K562 (cell line): ENCODE data around the gene KCTD7. TPM values are rescaled to one million over a fixed set of nuclear protein-coding genes. Genes with fewer than 3 reads are reported as not detected.
"Not testable (repeated sequence)": the region's sequence is repeated elsewhere in the genome, so short reads cannot be mapped to it uniquely, and the experiment has no call there.

Experiments used
- ATAC-seq: fragments of 200-7000 bp; cut with Tn5 transposase; 3 replicates; pipeline ENCODE4 v1.9.1; 2020; ENCODE audit warnings: moderate library complexity
- BruUV-seq: library from RNA; stranded (reverse); fragments of 400-500 nt; replicated peaks from 2 replicates; lab custom pipeline; 2021; lab: Mats Ljungman, UMichigan
- CTCF ChIA-PET: fragments of 300-600 bp; formaldehyde crosslinking; extraction: SDS; loops from one replicate; lab custom pipeline; 2021; ENCODE audit warnings: low intra/inter-chr PET ratio; lab: Yijun Ruan, JAX
- POLR2A ChIA-PET: fragments of 300-600, 350-650 bp; sonication (Branson Sonifier 250); formaldehyde crosslinking; extraction: SDS; loops from one replicate; lab custom pipeline; 2021; ENCODE audit warnings: antibody characterized with exemption, inconsistent platforms; lab: Yijun Ruan, JAX
- DNase-seq, 4 experiments: peaks; one replicate each; pipeline versions ENCODE4 v3.0.0 to v3.0.0-alpha.2; 2011 to 2018; ENCODE audit warnings: low spot score in 3 of 4, mixed read lengths in 3 of 4; ENCODE audit errors: extremely low read depth in 1 of 4
- FAIRE-seq: peaks from 2 replicates; lab custom pipeline; 2011; peaks lifted over from hg19 to GRCh38; lab: Jason Lieb, UNC
- H2AFZ ChIP-seq: 2 replicates; pipeline ENCODE4 v1.6.0; 2011; ENCODE audit warnings: low read depth, low read length, control low read depth, inconsistent platforms
- H3K27ac ChIP-seq: fragments of 200-600 bp; 3 replicates; pipeline ENCODE4 v1.8.0; 2011; ENCODE audit warnings: low read depth, mild to moderate bottlenecking, control low read depth, inconsistent platforms, low read length, moderate library complexity, mixed read lengths; ENCODE audit errors: extremely low read depth
- H3K27me3 ChIP-seq, 2 experiments: fragments of 300-600 bp in 1 of 2; 2 replicates in 1 of 2; 3 replicates in 1 of 2; pipeline versions ENCODE4 v1.6.0 to v1.8.0; 2011; ENCODE audit warnings: inconsistent platforms in 2 of 2, low read length in 2 of 2, mild to moderate bottlenecking in 1 of 2, mixed read lengths in 1 of 2, moderate library complexity in 1 of 2; ENCODE audit not compliant: control insufficient read depth in 2 of 2, insufficient read depth in 2 of 2
- H3K36me3 ChIP-seq: fragments of 300-600 bp; 3 replicates; pipeline ENCODE4 v1.8.0; 2011; ENCODE audit warnings: mild to moderate bottlenecking, low read length, inconsistent platforms; ENCODE audit not compliant: control insufficient read depth, insufficient read depth
- H3K4me1 ChIP-seq, 2 experiments: fragments of 200-600 bp in 1 of 2; replicated peaks in 1 of 2; 2 replicates in 1 of 2; 3 replicates in 1 of 2; pipeline versions ENCODE4 v1.5.1 to v1.8.0; 2011; ENCODE audit warnings: inconsistent platforms in 2 of 2, low read length in 2 of 2, mild to moderate bottlenecking in 1 of 2, mixed read lengths in 1 of 2, moderate library complexity in 1 of 2; ENCODE audit not compliant: control insufficient read depth in 2 of 2, insufficient read depth in 2 of 2
- H3K4me2 ChIP-seq: 2 replicates; pipeline ENCODE4 v1.6.1; 2011; ENCODE audit warnings: low read length, control low read depth, inconsistent platforms, mixed read lengths; ENCODE audit not compliant: insufficient read depth
- H3K4me3 ChIP-seq: fragments of 200-600 bp; sonication (generic), shearing (Covaris generic); 2 replicates; pipeline ENCODE4 v1.5.1; 2016; ENCODE audit warnings: control low read depth, inconsistent platforms
- H3K79me2 ChIP-seq: fragments of 200-600 bp; 3 replicates; pipeline ENCODE4 v1.8.0; 2011; ENCODE audit warnings: low read length, inconsistent platforms; ENCODE audit not compliant: control insufficient read depth, insufficient read depth
- H3K9ac ChIP-seq, 2 experiments: 2 replicates each; pipeline versions ENCODE4 v1.6.0 to v1.6.1; 2011; ENCODE audit warnings: low read depth in 2 of 2, low read length in 2 of 2, control low read depth in 1 of 2, inconsistent platforms in 1 of 2, mild to moderate bottlenecking in 1 of 2, mixed read lengths in 1 of 2; ENCODE audit not compliant: insufficient read depth in 1 of 2
- H3K9me1 ChIP-seq: one replicate; pipeline ENCODE4 v1.6.0; 2011; ENCODE audit warnings: inconsistent platforms, mild to moderate bottlenecking, low read length, moderate library complexity; ENCODE audit not compliant: control insufficient read depth, insufficient read depth
- H3K9me3 ChIP-seq: replicated peaks from 2 replicates; pipeline ENCODE4 v1.5.1; 2011; ENCODE audit warnings: low read depth, low read length, inconsistent platforms; ENCODE audit not compliant: control insufficient read depth, insufficient read depth
- H4K20me1 ChIP-seq: replicated peaks from 2 replicates; pipeline ENCODE4 v1.6.1; 2011; ENCODE audit warnings: low read length, inconsistent platforms, mixed read lengths; ENCODE audit not compliant: control insufficient read depth, insufficient read depth
- CREB1 ChIP-seq, 2 experiments: sonication (generic) in 1 of 2; formaldehyde crosslinking in 1 of 2; IDR thresholded peaks; 2 replicates each; pipeline versions ENCODE4 v1.6.1 to v1.8.0; 2012 to 2022; ENCODE audit warnings: inconsistent platforms in 1 of 2, mild to moderate bottlenecking in 1 of 2, missing genetic modification reagents in 1 of 2, moderate library complexity in 1 of 2
- CXXC5 ChIP-seq: fragments of 250-450 bp; sonication (Bioruptor Pico); IDR thresholded peaks from 2 replicates; pipeline ENCODE4 v1.8.0; 2022; ENCODE audit warnings: inconsistent platforms, mild to moderate bottlenecking, moderate library complexity
- ELF2 ChIP-seq: fragments of 250-450 bp; sonication (Bioruptor Pico); IDR thresholded peaks from 2 replicates; pipeline ENCODE4 v1.5.0; 2021; ENCODE audit warnings: mild to moderate bottlenecking
- IFI16 ChIP-seq: fragments of 250-450 bp; sonication (Bioruptor Pico); IDR thresholded peaks from 2 replicates; pipeline ENCODE4 v2.1.2; 2022; ENCODE audit warnings: mild to moderate bottlenecking, inconsistent platforms
- KHSRP ChIP-seq: fragments of 450-650 bp; IDR thresholded peaks from 2 replicates; pipeline ENCODE4 v1.6.1; 2017
- PKNOX1 ChIP-seq: fragments of 450-650 bp; IDR thresholded peaks from 2 replicates; pipeline ENCODE4 v1.6.1; 2016
- RFX1 ChIP-seq: fragments of 450-650 bp; IDR thresholded peaks from 2 replicates; pipeline ENCODE4 v1.6.1; 2016; ENCODE audit warnings: mild to moderate bottlenecking, moderate library complexity
- SIN3A ChIP-seq, 2 experiments: fragments of 150-350 bp in 1 of 2; IDR thresholded peaks; 2 replicates each; pipeline ENCODE4 v1.6.1; 2011 to 2016; ENCODE audit warnings: borderline replicate concordance in 2 of 2, low read depth in 2 of 2, low read length in 2 of 2, mild to moderate bottlenecking in 2 of 2, moderate library complexity in 2 of 2; ENCODE audit not compliant: control insufficient read depth in 1 of 2
- SMC3 ChIP-seq: conservative IDR thresholded peaks from 2 replicates; pipeline ENCODE4 v1.6.1; 2011; ENCODE audit warnings: low read depth, low read length, improper control_type of control experiment; ENCODE audit not compliant: insufficient read depth
- SPI1 ChIP-seq: IDR thresholded peaks from 2 replicates; pipeline ENCODE4 v1.6.1; 2011; ENCODE audit warnings: low read depth, low read length, control low read depth, borderline replicate concordance
- ZNF561 ChIP-seq: fragments of 450-650 bp; formaldehyde crosslinking; conservative IDR thresholded peaks from 2 replicates; pipeline ENCODE4 v1.4.0; 2020; ENCODE audit warnings: mild to moderate bottlenecking, moderate library complexity
- WGBS: fragments of 100-300 bp; shearing (Covaris generic); methylation state at CpG from one replicate; pipeline ENCODE4 v1.1.6; 2016; ENCODE audit warnings: low coverage, mixed read lengths; ENCODE audit not compliant: insufficient coverage; ENCODE audit errors: missing lambda C conversion rate; 5-methylcytosine and 5-hydroxymethylcytosine counted together
- in situ Hi-C: fragments of 300-500 bp; cut with MboI; formaldehyde crosslinking; loops from 4 replicates; pipeline ENCODE4 v1.15.0; 2018; ENCODE audit warnings: inconsistent platforms, mixed read lengths
- intact Hi-C: fragments of 100-400 bp; cut with micrococcal nuclease; formaldehyde crosslinking; loops from 2 replicates; pipeline ENCODE4 v1.14.2; 2022
- polyA plus RNA-seq, 8 experiments: library from polyadenylated mRNA; depleted of rRNA in 4 of 8; stranded (reverse) in 5 of 8; unstranded in 3 of 8; fragments of >200 nt; fragmentation: Nextera tagmentation in 2 of 8; fragmentation: Illumina TruSeq in 1 of 8; extraction: Ambion mirVana in 2 of 8; extraction: Trizol in 1 of 8; gene quantifications; 2 replicates each; pipeline versions ENCODE4 v1.2.1 to v1.2.3, GENCODE V29; 2011 to 2014; ENCODE audit warnings: inconsistent platforms in 1 of 8, missing spikeins in 1 of 8
- total RNA-seq, 7 experiments: library from RNA; depleted of rRNA in 6 of 7; stranded (reverse); fragments of >200 nt in 6 of 7; fragmentation: Illumina TruSeq in 2 of 7; extraction: Trizol in 2 of 7; gene quantifications; 2 replicates each; pipeline versions ENCODE4 v1.2.1 to v1.2.3, GENCODE V29; 2011 to 2021; ENCODE audit warnings: low replicate concordance in 1 of 7

KCTD7 gene
- total and polyA plus RNA-seq, 9 of the 15 experiments (the other 6 are each of a cell fraction or from before 2014, with no cell fraction given), result 1.5 to 26.0 (median 9.0) TPM

GRCh38 chr7:66606540-66607291 lies 22.0 kb upstream of the KCTD7 start (continued):
- TF ChIP-seq PKNOX1 (peak; percentile 55), CREB1 (CRISPR knock-in tag; IDR thresholded peaks at IDR 0.05) (0 out of 2 replicates have a peak, but pooled peaks have one; percentile 30), RFX1 (0 out of 2 replicates have a peak, but pooled peaks have one; percentile 22), SMC3 (0 out of 2 replicates have a peak, but pooled peaks have one; percentile 3), SIN3A (IDR thresholded peaks at IDR 0.05; ENCODE audit: borderline replicate concordance in 2 of 2, control insufficient read depth in 1 of 2, low read depth in 2 of 2, low read length in 2 of 2) (peak; percentile 60 to 72; a peak in 2 of 4 replicates)
- TF ChIP-seq CREB1 (IDR thresholded peaks at IDR 0.05), result not testable (repeated sequence)
- TF ChIP-seq, all 486 proteins: peak for 33; not testable (repeated sequence) for 453

- H3K9me3 ChIP-seq, result no peaks in the 10 kb centered on the region
- no peak for FAIRE-seq
- intact Hi-C loops, result no loop called here
- ChIA-PET POLR2A (interaction anchor here (1.2 kb wide), 1 partner anchor 19 kb away, joined by 3 read pairs; no protein-coding TSS in a partner anchor), CTCF (no interaction called here)
- H3K36me3 ChIP-seq, result no peaks in the 10 kb centered on the region
- no peak overlapping the region for H3K4me3 ChIP-seq
- no peaks in the 10 kb centered on the region for H4K20me1 ChIP-seq
- H3K4me2 ChIP-seq, result no peak overlapping the region
- in situ Hi-C loops, result no loop called here
- H2AFZ ChIP-seq, result peak overlapping the region; percentile 29; the same call in 1 of the 2 replicates
- no peak for TF ChIP-seq CXXC5 (CRISPR knock-in tag)
- no peak for TF ChIP-seq ELF2 (CRISPR knock-in tag)
- no peak for TF ChIP-seq ZNF561 (CRISPR knock-in tag)
- no peak for TF ChIP-seq IFI16 (CRISPR knock-in tag)
- TF ChIP-seq KHSRP, result no peak
- no peak for TF ChIP-seq SPI1
- no peak for DNase-seq
- no peaks in the 10 kb centered on the region for H3K9me1 ChIP-seq
- 16% methylated on average over 3 of the region's 3 CpGs for WGBS
- no peak for ATAC-seq
- H3K9ac ChIP-seq, result no peak overlapping the region
- H3K27me3 ChIP-seq, result no peaks in the 10 kb centered on the region
- H3K79me2 ChIP-seq, result no peaks in the 10 kb centered on the region
- H3K4me1 ChIP-seq, result peaks cover 0 to 11% of the 10 kb centered on the region in 2 experiments; a peak in 3 of 5 replicates
- no peak overlapping the region for H3K27ac ChIP-seq
- BruUV-seq, result no TSS peak
These were observed 19.5 kb upstream of the KCTD7 start for GRCh38 chr7:66609176-66609575.

GRCh38 chr7:66614596-66614995 lies 14.1 kb upstream of the KCTD7 start:
- ATAC-seq, H3K9ac ChIP-seq, intact Hi-C loops, H4K20me1 ChIP-seq, H3K9me3 ChIP-seq, H3K4me3 ChIP-seq, H3K9me1 ChIP-seq, H3K27me3 ChIP-seq, H2AFZ ChIP-seq, POLR2A ChIA-PET, FAIRE-seq, H3K4me1 ChIP-seq, H3K4me2 ChIP-seq, BruUV-seq, in situ Hi-C loops, H3K27ac ChIP-seq, H3K79me2 ChIP-seq, CTCF ChIA-PET, DNase-seq, H3K36me3 ChIP-seq: not testable (repeated sequence)
- 46% methylated on average over 9 of the region's 33 CpGs for WGBS
